ENCODE measurements around the gene SPAG9.

SPAG9 gene

GRCh38 chr17:51029568-51030463 is 90.9 kb downstream of the SPAG9 start:
- Histone ChIP-seq H3K9ac (ENCODE audit: low read depth, low read length) (peak overlapping the region; percentile 39), H2AFZ (ENCODE audit: low read depth, low read length) (peak overlapping the region; percentile 59)
- peak; percentile 90 for ATAC-seq (ENCODE audit: insufficient read depth, low read depth)

GRCh38 chr17:51029142-51029541 is 91.5 kb downstream of the SPAG9 start:
- peak overlapping the region; percentile 59 for H2AFZ ChIP-seq (ENCODE audit: low read depth, low read length)
- no peaks in the 10 kb centered on the region for H3K9me3 ChIP-seq (ENCODE audit: insufficient read depth, low read length, severe bottlenecking)
- no peaks in the 10 kb centered on the region for H4K20me1 ChIP-seq (ENCODE audit: insufficient read depth, low read length)
- no peaks in the 10 kb centered on the region for H3K27me3 ChIP-seq (ENCODE audit: insufficient read depth, low read length, poor library complexity)
- no peak for DNase-seq
- H3K27ac ChIP-seq (ENCODE audit: low read length): peak overlapping the region; percentile 70
- H3K4me3 ChIP-seq (ENCODE audit: low read depth in 1 of 2, low read length in 2 of 2): peak overlapping the region in 1 of 2 experiments; percentile 39; a peak in 2 of 4 replicates
- ATAC-seq (ENCODE audit: insufficient read depth, low read depth): no peak
- peaks cover 7% of the 10 kb centered on the region for H3K36me3 ChIP-seq (ENCODE audit: insufficient read depth, low read length)
- H3K79me2 ChIP-seq (ENCODE audit: insufficient read depth, low read length): peaks cover 6% of the 10 kb centered on the region; the same call in 1 of the 2 replicates
- peak overlapping the region; percentile 60 for H3K4me2 ChIP-seq (ENCODE audit: insufficient read depth, low read length)
- TF ChIP-seq CTCF (IDR thresholded peaks at IDR 0.05; ENCODE audit: borderline replicate concordance, extremely low read depth, low read length, poor library complexity, severe bottlenecking) (no peak), EZH2 (IDR thresholded peaks at IDR 0.05; ENCODE audit: borderline replicate concordance, low read depth, low read length, severe bottlenecking) (no peak)
- peak overlapping the region; percentile 39 for H3K9ac ChIP-seq (ENCODE audit: low read depth, low read length)
- H3K4me1 ChIP-seq (ENCODE audit: insufficient read depth, low read length): peaks cover 22% of the 10 kb centered on the region

More at GRCh38 chr17:51029568-51030463, 90.9 kb downstream of the SPAG9 start:
- Histone ChIP-seq H3K4me3 (ENCODE audit: low read depth in 1 of 2, low read length in 2 of 2) (peak overlapping the region in 1 of 2 experiments; percentile 39; a peak in 3 of 4 replicates), H3K4me1 (ENCODE audit: insufficient read depth, low read length) (peaks cover 22% of the 10 kb centered on the region), H3K79me2 (ENCODE audit: insufficient read depth, low read length) (peaks cover 6% of the 10 kb centered on the region; the same call in 1 of the 2 replicates), H3K27me3 (ENCODE audit: insufficient read depth, low read length, poor library complexity) (no peaks in the 10 kb centered on the region), H3K36me3 (ENCODE audit: insufficient read depth, low read length) (peaks cover 8% of the 10 kb centered on the region), H3K4me2 (ENCODE audit: insufficient read depth, low read length) (peak overlapping the region; percentile 60), H4K20me1 (ENCODE audit: insufficient read depth, low read length) (no peaks in the 10 kb centered on the region), H3K27ac (ENCODE audit: low read length) (peak overlapping the region; percentile 70), H3K9me3 (ENCODE audit: insufficient read depth, low read length, severe bottlenecking) (no peaks in the 10 kb centered on the region)
- no peak for DNase-seq
- TF ChIP-seq EZH2 (IDR thresholded peaks at IDR 0.05; ENCODE audit: borderline replicate concordance, low read depth, low read length, severe bottlenecking) (no peak), CTCF (IDR thresholded peaks at IDR 0.05; ENCODE audit: borderline replicate concordance, extremely low read depth, low read length, poor library complexity, severe bottlenecking) (no peak)

- Histone ChIP-seq H4K20me1 (ENCODE audit: insufficient read depth, low read length) (no peaks in the 10 kb centered on the region), H3K79me2 (ENCODE audit: insufficient read depth, low read length) (peaks cover 6% of the 10 kb centered on the region; the same call in 1 of the 2 replicates), H3K9ac (ENCODE audit: low read depth, low read length) (no peak overlapping the region), H3K4me1 (ENCODE audit: insufficient read depth, low read length) (peaks cover 22% of the 10 kb centered on the region), H3K4me3 (ENCODE audit: low read depth in 1 of 2, low read length in 2 of 2) (no peak overlapping the region), H3K27me3 (ENCODE audit: insufficient read depth, low read length, poor library complexity) (no peaks in the 10 kb centered on the region), H3K4me2 (ENCODE audit: insufficient read depth, low read length) (no peak overlapping the region), H3K27ac (ENCODE audit: low read length) (0 out of 2 replicates have a peak overlapping the region, but pooled peaks have one; percentile 70), H3K36me3 (ENCODE audit: insufficient read depth, low read length) (peaks cover 7% of the 10 kb centered on the region), H2AFZ (ENCODE audit: low read depth, low read length) (no peak overlapping the region), H3K9me3 (ENCODE audit: insufficient read depth, low read length, severe bottlenecking) (no peaks in the 10 kb centered on the region)
- TF ChIP-seq EZH2 (IDR thresholded peaks at IDR 0.05; ENCODE audit: borderline replicate concordance, low read depth, low read length, severe bottlenecking) (no peak), CTCF (IDR thresholded peaks at IDR 0.05; ENCODE audit: borderline replicate concordance, extremely low read depth, low read length, poor library complexity, severe bottlenecking) (no peak)
- DNase-seq (no peak), ATAC-seq (ENCODE audit: insufficient read depth, low read depth) (no peak)
These were observed 92.3 kb downstream of the SPAG9 start for GRCh38 chr17:51028176-51028863.

Measured in DND-41 (cell line).